Measurements from ENCODE around the gene SYNDIG1L. TPM values are rescaled to one million over a fixed set of nuclear protein-coding genes. Genes with fewer than 3 reads are reported as not detected.
"Not testable (repeated sequence)": the region's sequence is repeated elsewhere in the genome, so short reads cannot be mapped to it uniquely, and the experiment has no call there.

SYNDIG1L gene
- not detected in 2 replicates for total RNA-seq

- intact Hi-C loops (cut with micrococcal nuclease) = loop anchor here (1.0 kb wide), 1 partner anchor 25 kb away; no protein-coding TSS in a partner anchor
Measured at GRCh38 chr14:74426202-74426582, at the start of gene SYNDIG1L. SYNDIG1L (minus strand) TSS chr14:74426210; CDS start chr14:74409744, 16,466 bp downstream.

DNA sequence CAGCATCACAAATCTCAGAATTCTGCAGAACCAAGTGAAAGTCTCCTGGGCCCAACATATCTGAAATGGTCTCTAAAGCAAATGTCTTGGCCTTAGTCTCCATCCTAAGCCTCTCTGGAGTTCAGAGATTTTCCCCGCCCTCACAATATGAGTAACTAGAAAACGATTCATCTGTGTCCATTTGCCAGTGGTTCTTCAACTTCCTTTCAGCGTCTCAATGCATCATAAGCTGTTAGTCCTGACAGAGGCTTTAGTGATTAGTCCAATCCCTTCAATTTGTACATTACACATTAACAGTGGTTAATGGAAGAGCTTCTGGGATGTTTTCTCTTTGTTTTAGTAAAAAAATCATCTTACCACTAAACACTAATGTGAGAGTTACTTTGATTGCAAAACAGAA is 49.7 kb upstream of the SYNDIG1L start:
- intact Hi-C loops (cut with micrococcal nuclease) = no loop called here

DNA sequence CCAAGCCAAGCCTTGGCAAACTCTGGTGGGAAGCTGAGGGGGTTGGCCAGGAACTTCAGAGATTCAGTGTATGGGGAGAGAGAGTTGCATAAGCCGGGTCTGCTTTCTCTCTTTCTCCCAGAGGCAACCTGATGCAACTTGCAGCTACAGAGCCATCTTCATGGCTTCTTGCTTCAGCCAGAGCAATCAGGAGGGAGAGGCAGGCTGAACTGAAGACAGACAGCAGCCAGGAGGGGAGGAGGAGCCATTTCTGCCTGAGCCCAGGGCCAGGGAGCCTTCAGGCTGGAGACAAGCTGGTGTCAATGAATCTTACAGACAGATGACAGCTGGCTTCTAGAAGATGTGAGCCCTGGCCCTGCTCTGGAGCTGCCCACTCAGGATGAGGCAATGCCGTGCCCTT is 48.4 kb upstream of the SYNDIG1L start:
- intact Hi-C loops (cut with micrococcal nuclease) = no loop called here

GRCh38 chr14:74472601-74473000 is 46.6 kb upstream of the SYNDIG1L start:
- intact Hi-C loops (cut with micrococcal nuclease) = no loop called here

DNA sequence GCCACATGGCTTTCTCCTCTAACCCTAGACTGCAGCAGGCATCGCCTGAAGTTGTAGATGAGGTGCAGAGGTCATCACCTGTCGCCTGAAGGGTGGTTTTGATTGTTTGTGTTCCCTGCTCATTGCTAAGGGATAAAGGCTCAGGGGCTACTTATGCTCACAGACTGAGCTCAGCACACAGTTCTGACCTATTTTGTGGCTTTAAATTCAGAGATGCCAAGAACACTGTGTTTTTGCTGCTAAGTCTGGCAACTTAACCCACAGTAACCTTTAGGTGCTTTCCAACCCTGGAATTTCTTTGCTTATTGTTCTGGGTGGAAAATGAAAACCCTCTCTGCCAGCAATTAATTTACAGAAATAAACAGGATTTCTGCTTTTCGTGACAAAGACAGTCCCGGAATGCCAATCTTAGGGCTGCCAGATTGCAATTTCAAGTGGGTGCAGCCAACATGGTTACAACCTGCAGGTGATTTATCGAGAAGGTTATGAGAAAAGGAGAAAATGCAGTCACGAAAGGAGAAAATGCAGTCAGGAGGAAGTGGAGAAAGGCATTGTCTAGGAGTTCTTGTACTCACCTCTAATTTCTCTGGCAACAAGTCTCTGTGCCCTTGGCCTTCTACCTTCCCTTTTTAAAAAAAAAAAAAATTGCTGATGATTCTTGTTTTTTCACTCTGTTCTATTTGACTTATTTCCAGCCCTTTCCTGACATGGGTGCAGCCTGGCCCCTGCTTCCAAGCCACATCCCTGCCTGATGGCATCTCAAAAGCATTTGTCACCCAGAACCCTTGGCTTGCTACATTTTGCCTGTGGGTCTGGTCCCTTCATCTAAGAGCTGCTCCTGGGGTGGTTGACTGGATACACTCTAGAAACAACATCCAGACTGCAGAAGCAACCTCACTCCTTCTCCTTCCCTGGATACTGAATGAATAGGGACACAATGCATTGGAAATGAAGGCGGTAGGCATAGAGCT is 43.8 kb upstream of the SYNDIG1L start:
- intact Hi-C loops (cut with micrococcal nuclease) = no loop called here

- intact Hi-C loops (cut with micrococcal nuclease) = no loop called here
Measured at GRCh38 chr14:74468513-74468912, 42.5 kb upstream of the SYNDIG1L start.

DNA sequence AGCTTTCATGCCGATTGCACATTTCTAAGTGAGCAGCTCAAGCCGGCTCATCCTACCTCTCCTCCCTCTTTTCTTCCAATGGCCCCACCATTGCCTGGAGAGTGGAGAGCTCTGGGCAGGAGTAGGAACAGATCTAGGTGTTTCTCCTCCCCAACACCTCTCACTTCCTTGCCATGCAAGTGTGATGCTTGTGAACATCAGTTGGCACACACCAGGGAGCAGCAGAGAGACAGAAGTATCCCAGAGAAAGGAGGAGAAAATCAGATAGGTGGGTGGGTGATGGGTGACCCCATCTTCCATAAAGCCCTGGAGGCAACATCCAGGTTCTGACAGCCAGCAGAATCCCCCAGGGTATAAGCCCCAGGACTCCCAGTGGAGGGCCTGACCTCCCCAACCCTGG is 39.3 kb upstream of the SYNDIG1L start:
- intact Hi-C loops (cut with micrococcal nuclease) = no loop called here

GRCh38 chr14:74464785-74465184 is 38.8 kb upstream of the SYNDIG1L start:
- intact Hi-C loops (cut with micrococcal nuclease) = no loop called here

DNA sequence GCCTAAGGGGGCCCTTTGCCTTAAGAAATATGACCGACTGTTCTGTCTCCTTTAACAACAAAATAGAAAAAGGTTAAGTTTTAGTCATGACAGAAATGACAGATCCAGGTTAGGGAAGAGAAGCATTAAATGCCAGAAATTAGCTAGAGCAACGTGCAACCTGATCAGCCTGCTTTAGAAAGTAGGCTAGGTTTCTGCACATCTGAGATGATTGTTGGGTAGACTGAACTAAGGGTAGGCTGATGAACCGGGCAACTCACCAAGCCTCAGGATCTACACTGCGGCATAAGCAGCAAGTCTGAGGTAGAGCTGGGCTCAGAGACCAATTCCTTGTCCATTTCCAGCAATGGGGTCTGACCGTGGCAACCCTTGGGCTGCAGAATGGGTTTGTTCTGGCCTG is 37.7 kb upstream of the SYNDIG1L start:
- intact Hi-C loops (cut with micrococcal nuclease) = no loop called here

DNA sequence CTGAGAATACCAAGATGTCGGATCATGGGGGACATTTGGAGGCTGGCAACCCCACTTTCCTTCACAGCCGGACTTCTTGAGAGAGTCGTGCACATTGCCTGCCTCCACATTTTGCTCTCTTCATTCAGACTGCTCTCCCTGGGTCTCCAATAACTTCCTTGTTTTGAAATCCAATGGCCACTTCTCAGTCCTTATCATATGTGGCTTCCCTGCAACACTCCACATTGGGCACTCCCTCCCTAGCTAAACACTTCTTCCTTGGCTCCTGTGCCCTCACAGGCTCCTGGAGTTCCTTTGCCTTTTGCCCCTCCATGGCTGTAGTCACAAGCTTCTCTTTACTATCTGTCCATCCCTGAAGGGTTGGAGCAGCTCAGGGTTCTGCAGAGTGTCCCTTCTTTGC is 37.0 kb upstream of the SYNDIG1L start:
- intact Hi-C loops (cut with micrococcal nuclease) = no loop called here

DNA sequence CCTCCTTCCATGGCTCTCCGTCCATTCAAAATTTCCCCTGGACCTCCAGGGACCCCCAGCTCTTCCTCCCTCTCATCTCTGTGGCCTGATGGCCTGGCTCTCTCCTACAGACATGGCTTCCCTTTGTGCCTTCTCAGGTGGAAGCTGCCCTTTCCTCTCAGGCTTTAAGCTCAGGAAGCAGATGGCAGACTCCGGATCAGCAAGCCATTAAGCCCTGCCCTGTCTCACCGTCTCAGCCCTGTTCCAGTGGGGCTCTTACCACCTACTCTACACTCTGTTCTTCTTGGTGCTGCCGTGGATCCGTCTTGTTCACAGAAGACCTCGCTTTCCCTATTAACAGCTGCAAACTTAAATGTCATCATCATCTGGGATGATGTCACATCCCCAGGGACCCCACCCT is 34.0 kb upstream of the SYNDIG1L start:
- intact Hi-C loops (cut with micrococcal nuclease) = no loop called here

GRCh38 chr14:74459289-74459946 is 33.4 kb upstream of the SYNDIG1L start:
- intact Hi-C loops (cut with micrococcal nuclease) = no loop called here

- intact Hi-C loops (cut with micrococcal nuclease) = no loop called here
Measured at GRCh38 chr14:74457565-74457895, 31.5 kb upstream of the SYNDIG1L start.

GRCh38 chr14:74456684-74457564 is 30.9 kb upstream of the SYNDIG1L start:
- intact Hi-C loops (cut with micrococcal nuclease) = no loop called here

GRCh38 chr14:74454397-74454796 is 28.4 kb upstream of the SYNDIG1L start:
- intact Hi-C loops (cut with micrococcal nuclease) = not testable (repeated sequence)

GRCh38 chr14:74444866-74445265 is 18.9 kb upstream of the SYNDIG1L start:
- intact Hi-C loops (cut with micrococcal nuclease) = no loop called here

DNA sequence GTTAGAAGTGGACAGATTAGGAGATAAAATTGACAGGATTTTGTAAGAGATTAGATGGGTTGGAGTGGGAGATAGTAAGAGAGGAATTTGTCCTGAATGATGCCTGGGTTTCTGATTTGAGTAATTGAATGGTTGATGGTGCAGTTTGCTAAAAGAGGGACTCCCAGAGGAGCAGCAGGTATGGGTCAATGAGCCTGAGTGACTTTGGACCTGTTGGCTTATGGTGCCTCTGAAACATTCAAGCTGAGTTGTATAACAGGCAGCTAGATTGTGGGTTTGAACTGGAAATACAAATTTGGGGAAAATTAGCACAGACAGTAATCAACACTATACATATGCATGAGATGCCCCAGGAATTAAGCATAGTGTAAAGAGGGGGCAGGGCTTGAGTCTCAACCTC is 16.7 kb upstream of the SYNDIG1L start:
- intact Hi-C loops (cut with micrococcal nuclease) = no loop called here

DNA sequence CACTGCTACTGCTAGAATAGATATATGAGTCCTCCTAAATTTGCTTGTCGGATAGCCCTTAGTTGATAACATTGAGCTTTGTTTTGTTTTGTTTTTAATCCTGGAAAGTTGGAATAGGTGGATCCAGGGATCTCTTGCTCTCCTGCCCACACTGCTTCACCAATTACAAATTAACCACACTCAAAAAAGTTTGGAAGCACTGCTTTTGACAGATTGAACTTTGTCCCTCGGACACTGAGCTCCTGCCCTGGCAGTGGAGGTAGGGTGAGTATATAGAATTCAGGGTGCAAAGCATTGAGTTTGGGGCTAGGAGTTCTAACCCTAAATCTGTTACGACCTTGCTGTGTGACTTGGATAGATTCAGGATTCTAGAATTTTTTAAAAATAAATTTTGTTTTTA is 15.1 kb upstream of the SYNDIG1L start:
- intact Hi-C loops (cut with micrococcal nuclease) = no loop called here

- intact Hi-C loops (cut with micrococcal nuclease) = no loop called here
Measured at GRCh38 chr14:74438351-74438915, 12.4 kb upstream of the SYNDIG1L start.

GRCh38 chr14:74437496-74438053 is 11.6 kb upstream of the SYNDIG1L start:
- intact Hi-C loops (cut with micrococcal nuclease) = no loop called here

DNA sequence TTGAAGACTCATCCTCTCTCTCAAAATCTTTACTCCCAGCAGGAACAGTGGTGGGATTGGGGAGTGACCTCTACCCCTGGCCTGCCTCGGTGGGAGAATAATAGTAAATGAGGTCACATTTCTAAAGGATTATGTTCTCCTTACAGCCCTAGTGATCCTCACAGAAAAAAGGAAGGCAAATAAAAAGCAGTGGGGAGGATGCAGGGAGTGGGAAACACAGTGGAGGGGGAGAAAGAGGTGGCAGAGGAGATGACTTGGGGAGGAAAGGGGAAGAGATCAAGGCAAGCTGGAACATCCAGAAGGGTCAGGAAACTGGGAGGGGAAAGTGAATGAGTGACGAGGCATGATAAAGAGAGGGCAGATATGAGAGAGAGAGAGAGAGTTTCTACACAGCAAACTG is 8.3 kb upstream of the SYNDIG1L start:
- intact Hi-C loops (cut with micrococcal nuclease) = no loop called here
